ENCODE results near the gene PCDHGB1.
"Not testable (repeated sequence)": the region's sequence is repeated elsewhere in the genome, so short reads cannot be mapped to it uniquely, and the experiment has no call there.

Gene PCDHGB1

DNA sequence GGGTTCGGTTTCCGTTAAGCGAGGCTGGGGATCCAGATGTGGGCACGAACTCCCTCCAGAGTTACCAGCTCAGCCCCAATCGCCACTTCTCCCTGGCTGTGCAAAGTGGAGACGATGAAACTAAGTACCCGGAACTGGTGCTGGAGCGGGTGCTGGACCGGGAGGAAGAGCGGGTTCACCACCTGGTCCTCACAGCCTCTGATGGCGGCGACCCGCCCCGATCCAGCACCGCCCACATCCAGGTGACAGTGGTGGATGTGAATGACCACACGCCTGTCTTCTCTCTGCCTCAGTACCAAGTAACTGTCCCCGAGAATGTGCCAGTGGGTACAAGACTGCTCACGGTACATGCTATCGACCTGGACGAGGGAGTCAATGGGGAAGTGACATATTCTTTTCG lies 33.4 kb downstream of the PCDHGB1 start:
- DNase-seq (ENCODE audit: low read depth), result no peak

GRCh38 chr5:141384471-141385267 lies 34.8 kb downstream of the PCDHGB1 start:
- DNase-seq (ENCODE audit: low read depth), result no peak

DNA sequence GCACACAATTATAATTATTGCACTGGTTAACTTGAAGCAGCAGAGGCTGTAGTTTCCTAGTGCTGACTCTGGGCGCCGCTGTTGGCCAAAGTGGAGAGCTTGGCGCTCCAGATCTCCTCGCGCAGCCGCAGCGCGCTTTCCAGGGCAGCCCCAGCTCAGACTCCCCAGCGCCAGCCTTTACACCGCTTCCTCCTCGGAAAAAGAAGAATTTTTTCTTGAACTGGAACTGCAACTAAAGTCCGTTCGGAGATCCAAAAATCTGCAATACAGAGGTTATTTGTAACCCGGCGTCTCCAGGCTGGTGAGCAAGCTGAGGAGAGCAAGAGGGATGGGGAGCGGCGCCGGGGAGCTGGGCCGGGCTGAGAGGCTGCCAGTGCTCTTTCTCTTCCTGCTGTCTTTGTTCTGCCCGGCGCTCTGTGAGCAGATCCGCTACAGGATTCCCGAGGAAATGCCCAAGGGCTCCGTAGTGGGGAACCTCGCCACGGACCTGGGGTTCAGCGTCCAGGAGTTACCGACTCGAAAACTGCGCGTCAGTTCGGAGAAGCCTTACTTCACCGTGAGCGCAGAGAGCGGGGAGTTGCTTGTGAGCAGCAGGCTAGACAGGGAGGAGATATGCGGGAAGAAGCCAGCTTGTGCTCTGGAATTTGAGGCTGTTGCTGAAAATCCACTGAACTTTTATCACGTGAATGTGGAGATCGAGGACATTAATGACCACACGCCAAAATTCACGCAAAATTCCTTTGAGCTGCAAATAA lies 37.8 kb downstream of the PCDHGB1 start, which contains the start of gene PCDHGB4:
Gene PCDHGB4, plus strand, starts transcription at position 142 of the 755 bp plus-strand sequence. Its CDS starts 187 bp downstream, at position 329.
- not testable (repeated sequence) for DNase-seq (ENCODE audit: low read depth)

DNA sequence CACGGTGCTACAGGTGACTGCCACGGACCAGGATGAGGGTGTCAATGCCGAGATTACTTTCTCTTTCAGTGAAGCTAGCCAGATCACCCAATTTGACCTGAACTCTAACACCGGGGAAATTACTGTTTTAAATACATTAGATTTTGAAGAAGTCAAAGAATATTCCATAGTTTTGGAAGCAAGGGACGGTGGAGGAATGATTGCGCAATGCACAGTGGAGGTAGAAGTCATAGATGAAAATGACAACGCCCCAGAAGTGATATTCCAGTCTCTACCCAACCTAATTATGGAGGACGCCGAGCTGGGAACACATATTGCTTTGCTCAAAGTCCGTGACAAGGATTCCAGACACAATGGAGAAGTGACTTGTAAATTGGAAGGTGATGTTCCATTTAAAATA lies 38.8 kb downstream of the PCDHGB1 start:
- DNase-seq (ENCODE audit: low read depth), result no peak

- no peak for DNase-seq (ENCODE audit: low read depth)
These were observed 39.5 kb downstream of the PCDHGB1 start for GRCh38 chr5:141389153-141390042.

DNA sequence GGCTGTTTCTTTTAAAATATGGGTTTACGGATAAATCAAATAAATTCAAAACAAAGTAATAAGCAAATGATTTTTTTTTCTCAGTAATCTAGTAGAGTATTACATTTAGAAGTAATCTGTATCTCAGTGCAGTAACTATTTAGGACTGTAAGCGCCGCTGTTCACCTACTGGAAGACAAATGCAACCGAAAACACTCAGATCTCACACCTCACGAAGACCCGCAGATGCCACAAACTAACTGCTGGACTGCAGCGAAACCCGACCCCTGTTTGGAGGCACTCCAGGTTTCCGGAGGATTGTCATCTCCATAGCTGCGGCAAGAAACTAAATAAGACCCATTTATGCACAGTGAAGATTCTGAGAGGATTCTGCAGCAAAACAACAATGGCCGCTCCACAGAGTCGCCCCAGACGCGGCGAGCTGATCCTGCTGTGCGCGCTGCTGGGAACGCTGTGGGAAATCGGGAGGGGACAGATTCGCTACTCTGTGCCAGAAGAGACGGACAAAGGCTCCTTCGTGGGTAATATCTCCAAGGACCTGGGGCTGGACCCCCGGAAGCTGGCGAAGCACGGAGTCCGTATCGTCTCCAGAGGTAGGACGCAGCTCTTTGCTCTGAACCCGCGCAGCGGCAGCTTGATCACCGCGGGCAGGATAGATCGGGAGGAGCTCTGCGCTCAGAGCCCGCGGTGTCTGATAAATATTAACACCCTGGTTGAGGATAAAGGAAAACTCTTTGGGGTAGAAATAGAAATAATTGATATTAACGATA lies 42.7 kb downstream of the PCDHGB1 start, which contains the start of gene PCDHGA8:
Gene PCDHGA8, plus strand, starts transcription at position 205 of the 770 bp plus-strand sequence. Its CDS starts 181 bp downstream, at position 386.
- DNase-seq (ENCODE audit: low read depth), result no peak

GRCh38 chr5:141393267-141393666 lies 43.4 kb downstream of the PCDHGB1 start:
- DNase-seq (ENCODE audit: low read depth), result no peak

DNA sequence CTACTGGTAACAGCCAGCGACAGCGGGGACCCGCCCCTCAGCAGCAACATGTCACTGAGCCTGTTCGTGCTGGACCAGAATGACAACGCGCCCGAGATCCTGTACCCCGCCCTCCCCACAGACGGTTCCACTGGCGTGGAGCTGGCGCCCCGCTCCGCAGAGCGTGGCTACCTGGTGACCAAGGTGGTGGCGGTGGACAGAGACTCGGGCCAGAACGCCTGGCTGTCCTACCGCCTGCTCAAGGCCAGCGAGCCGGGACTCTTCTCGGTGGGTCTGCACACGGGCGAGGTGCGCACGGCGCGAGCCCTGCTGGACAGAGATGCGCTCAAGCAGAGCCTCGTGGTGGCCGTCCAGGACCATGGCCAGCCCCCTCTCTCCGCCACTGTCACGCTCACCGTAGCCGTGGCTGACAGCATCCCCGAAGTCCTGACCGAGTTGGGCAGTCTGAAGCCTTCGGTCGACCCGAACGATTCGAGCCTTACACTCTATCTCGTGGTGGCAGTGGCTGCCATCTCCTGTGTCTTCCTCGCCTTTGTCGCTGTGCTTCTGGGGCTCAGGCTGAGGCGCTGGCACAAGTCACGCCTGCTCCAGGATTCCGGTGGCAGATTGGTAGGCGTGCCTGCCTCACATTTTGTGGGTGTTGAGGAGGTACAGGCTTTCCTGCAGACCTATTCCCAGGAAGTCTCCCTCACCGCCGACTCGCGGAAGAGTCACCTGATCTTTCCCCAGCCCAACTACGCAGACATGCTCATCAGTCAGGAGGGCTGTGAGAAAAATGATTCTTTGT lies 44.7 kb downstream of the PCDHGB1 start:
- DNase-seq (ENCODE audit: low read depth), result not testable (repeated sequence)

DNA sequence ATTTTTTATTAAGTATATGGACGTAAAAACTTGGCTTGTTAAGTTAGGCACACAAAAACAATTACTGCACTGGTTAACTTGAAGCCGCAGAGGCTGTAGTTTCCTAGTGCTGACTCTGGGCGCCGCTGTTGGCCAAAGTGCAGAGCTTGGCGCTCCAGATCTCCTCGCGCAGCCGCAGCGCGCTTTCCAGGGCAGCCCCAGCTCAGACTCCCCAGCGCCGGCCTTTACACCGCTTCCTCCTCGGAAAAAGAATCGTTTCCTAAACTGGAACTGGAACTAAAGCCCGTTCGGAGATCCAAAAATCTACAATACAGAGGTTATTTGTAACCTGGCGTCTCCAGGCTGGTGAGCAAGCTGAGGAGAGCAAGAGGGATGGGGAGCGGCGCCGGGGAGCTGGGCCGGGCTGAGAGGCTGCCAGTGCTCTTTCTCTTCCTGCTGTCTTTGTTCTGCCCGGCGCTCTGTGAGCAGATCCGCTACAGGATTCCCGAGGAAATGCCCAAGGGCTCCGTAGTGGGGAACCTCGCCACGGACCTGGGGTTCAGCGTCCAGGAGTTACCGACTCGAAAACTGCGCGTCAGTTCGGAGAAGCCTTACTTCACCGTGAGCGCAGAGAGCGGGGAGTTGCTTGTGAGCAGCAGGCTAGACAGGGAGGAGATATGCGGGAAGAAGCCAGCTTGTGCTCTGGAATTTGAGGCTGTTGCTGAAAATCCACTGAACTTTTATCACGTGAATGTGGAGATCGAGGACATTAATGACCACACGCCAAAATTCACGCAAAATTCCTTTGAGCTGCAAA lies 48.1 kb downstream of the PCDHGB1 start, which contains the start of gene PCDHGB5:
Gene PCDHGB5, plus strand, starts transcription at position 192 of the 796 bp plus-strand sequence. Its CDS starts 181 bp downstream, at position 373.
- DNase-seq (ENCODE audit: low read depth), result not testable (repeated sequence)

GRCh38 chr5:141398608-141399007 lies 48.7 kb downstream of the PCDHGB1 start:
- no peak for DNase-seq (ENCODE audit: low read depth)

GRCh38 chr5:141399555-141400258 lies 49.8 kb downstream of the PCDHGB1 start:
- no peak for DNase-seq (ENCODE audit: low read depth)
